ENCODE data around the gene SLC38A10.
A peak's percentile ranks its signal among the peaks of the same experiment; 100 is the strongest.

Gene SLC38A10

DNA sequence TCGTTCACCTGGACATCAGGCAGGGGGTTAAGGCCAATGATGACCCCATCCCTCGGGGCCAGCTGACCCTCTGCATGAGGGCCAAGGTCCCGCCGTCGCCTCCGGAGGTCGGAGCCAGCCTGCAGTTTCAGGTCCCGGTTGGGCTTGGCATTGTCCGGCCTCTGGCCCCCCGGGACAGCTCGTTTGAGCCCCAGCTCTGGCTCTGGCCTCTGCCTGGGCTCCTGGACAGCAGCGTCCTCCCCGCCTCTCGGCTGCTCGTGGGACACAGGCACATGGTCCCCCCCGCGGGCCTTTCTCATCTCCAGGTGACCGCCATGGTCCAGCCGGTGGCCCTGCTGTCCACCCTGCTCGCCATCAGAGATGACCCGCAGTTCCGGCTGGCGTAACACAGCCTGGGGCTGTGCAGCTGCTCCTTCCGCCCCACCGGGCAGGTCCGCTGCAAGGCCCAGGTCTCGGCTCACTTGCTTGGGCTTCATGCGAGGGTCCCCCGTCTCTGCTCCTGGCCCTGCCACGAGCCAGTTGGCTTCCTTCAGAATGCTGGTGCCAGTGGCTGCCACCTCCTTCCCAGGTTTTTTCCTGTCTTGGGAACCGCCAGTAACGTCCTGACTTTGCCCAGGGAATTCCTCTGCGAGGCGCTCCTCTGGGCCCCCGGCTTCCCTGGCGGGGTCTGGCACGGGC is 49.3 kb downstream of the SLC38A10 start:
- TF ChIP-seq, protein P1, sequence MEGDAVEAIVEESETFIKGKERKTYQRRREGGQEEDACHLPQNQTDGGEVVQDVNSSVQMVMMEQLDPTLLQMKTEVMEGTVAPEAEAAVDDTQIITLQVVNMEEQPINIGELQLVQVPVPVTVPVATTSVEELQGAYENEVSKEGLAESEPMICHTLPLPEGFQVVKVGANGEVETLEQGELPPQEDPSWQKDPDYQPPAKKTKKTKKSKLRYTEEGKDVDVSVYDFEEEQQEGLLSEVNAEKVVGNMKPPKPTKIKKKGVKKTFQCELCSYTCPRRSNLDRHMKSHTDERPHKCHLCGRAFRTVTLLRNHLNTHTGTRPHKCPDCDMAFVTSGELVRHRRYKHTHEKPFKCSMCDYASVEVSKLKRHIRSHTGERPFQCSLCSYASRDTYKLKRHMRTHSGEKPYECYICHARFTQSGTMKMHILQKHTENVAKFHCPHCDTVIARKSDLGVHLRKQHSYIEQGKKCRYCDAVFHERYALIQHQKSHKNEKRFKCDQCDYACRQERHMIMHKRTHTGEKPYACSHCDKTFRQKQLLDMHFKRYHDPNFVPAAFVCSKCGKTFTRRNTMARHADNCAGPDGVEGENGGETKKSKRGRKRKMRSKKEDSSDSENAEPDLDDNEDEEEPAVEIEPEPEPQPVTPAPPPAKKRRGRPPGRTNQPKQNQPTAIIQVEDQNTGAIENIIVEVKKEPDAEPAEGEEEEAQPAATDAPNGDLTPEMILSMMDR (IDR thresholded peaks at IDR 0.05; ENCODE audit: low read depth, low read length, poor library complexity, severe bottlenecking), result no peak
- TF ChIP-seq EZH2phosphoT487 (IDR thresholded peaks at IDR 0.05; ENCODE audit: borderline replicate concordance, low read length), result no peak
- peak overlapping the region; percentile 40; the same call in 1 of the 2 replicates for H3K4me2 ChIP-seq (ENCODE audit: low read length)
- peaks cover 42% of the 10 kb centered on the region for H3K36me3 ChIP-seq (ENCODE audit: control insufficient read depth, low read length)

DNA sequence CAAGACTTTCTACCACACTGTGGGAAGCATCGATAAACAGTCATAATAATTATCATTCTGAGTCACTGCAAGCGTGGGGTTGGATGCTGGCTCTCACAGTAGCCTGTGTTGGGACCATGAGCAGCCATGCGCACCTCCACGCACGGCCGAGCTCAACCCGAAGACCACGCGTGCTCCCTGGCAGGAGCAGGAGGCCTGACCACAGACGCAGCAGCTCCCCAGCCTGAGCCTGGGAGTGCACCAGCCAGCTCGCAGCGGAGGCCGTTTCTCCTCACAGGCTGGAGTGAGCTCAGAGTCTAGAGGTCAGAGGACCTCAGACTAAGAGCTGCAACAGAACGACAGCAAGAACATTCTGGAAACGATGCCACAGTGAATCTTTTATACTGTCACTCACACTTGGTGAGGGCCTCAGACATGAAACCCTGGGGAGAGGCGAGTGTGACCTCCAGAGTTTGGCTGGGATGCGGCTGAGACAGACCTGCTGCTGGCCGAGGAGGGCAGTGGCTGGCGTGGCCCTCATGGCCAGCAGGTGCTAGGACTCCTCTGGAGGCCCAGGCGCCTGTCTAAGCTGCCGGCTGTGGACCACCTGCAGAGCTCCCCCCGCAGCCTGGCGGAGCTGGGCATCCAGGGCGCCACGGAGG is 50.0 kb downstream of the SLC38A10 start:
- peaks cover 47% of the 10 kb centered on the region for H3K4me1 ChIP-seq (ENCODE audit: control insufficient read depth, low read length)
- peaks cover 6% of the 10 kb centered on the region for H3K9me3 ChIP-seq (ENCODE audit: control insufficient read depth, insufficient read depth, low read length)
- no peak for TF ChIP-seq EZH2phosphoT487 (IDR thresholded peaks at IDR 0.05; ENCODE audit: borderline replicate concordance, low read length)
- TF ChIP-seq, protein P1 (IDR thresholded peaks at IDR 0.05; ENCODE audit: low read depth, low read length, poor library complexity, severe bottlenecking), result no peak
- peaks cover 7% of the 10 kb centered on the region; the same call in 1 of the 2 replicates for H3F3A ChIP-seq (ENCODE audit: control insufficient read depth, insufficient read depth)
- H4K20me1 ChIP-seq (ENCODE audit: control insufficient read depth, insufficient read depth, low read depth, low read length), result peaks cover 11% of the 10 kb centered on the region; the same call in 1 of the 2 replicates
- H3K4me2 ChIP-seq (ENCODE audit: low read length), result peak overlapping the region; percentile 40
- peaks cover 21% of the 10 kb centered on the region for H3K79me2 ChIP-seq (ENCODE audit: control insufficient read depth, low read length)
- H3K4me3 ChIP-seq (ENCODE audit: low read length), result no peak overlapping the region
- no peaks in the 10 kb centered on the region for H3K27me3 ChIP-seq (ENCODE audit: control insufficient read depth, low read length)
- H3K27ac ChIP-seq (ENCODE audit: low read depth, low read length), result peak overlapping the region; percentile 16
- H3K9me2 ChIP-seq (replicated peaks; ENCODE audit: control insufficient read depth, low read length), result no peaks in the 10 kb centered on the region
- H3K36me3 ChIP-seq (ENCODE audit: control insufficient read depth, low read length), result peaks cover 42% of the 10 kb centered on the region

More for the DNA sequence above, 49.3 kb downstream of the SLC38A10 start:
- H3K4me1 ChIP-seq (ENCODE audit: control insufficient read depth, low read length), result peaks cover 47% of the 10 kb centered on the region
- H3K4me3 ChIP-seq (ENCODE audit: low read length), result no peak overlapping the region
- H3K9me2 ChIP-seq (replicated peaks; ENCODE audit: control insufficient read depth, low read length), result no peaks in the 10 kb centered on the region
- H3K9me3 ChIP-seq (ENCODE audit: control insufficient read depth, insufficient read depth, low read length), result peaks cover 6% of the 10 kb centered on the region
- H4K20me1 ChIP-seq (ENCODE audit: control insufficient read depth, insufficient read depth, low read depth, low read length), result peaks cover 11% of the 10 kb centered on the region; the same call in 1 of the 2 replicates
- H3K79me2 ChIP-seq (ENCODE audit: control insufficient read depth, low read length), result peaks cover 14% of the 10 kb centered on the region
- no peaks in the 10 kb centered on the region for H3K27me3 ChIP-seq (ENCODE audit: control insufficient read depth, low read length)
- H3K27ac ChIP-seq (ENCODE audit: low read depth, low read length), result no peak overlapping the region
- H3F3A ChIP-seq (ENCODE audit: control insufficient read depth, insufficient read depth), result peaks cover 7% of the 10 kb centered on the region; the same call in 1 of the 2 replicates

DNA sequence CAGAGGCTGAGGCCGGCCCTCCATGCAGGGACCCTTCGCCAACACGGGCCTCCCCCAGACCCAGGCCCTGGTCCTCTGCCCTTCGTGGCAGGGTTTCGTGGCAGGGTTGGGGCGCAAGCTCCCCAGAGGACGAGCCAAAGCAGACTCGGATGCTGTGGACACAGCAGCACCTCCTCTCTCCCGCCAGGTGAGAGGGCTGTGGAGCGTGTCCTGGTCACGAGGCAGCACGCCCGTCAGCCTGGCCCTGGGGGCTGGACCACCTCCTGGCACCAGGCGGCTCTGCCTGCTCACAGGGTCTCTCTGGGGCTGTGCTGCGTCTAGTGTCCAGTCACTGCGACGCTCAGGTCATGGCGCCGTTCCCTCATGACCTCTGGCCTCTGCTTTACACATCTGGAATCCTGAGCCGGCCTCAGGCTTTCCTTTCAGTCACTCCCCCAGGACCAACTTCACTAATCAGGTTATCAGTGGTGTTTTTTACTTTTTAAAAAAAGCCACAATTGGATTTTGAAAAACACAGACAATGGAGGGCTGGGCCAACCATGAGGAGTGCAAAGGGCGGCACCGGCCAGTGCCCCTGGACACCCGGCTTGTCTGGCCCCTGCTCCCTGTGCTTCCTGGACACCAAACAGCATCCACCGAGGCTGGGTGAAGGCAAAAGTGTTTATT is 50.6 kb downstream of the SLC38A10 start:
- Histone ChIP-seq H3K4me1 (ENCODE audit: control insufficient read depth, low read length) (peaks cover 42% of the 10 kb centered on the region), H3K4me2 (ENCODE audit: low read length) (peak overlapping the region; percentile 40), H4K20me1 (ENCODE audit: control insufficient read depth, insufficient read depth, low read depth, low read length) (peaks cover 11% of the 10 kb centered on the region; the same call in 1 of the 2 replicates), H3F3A (ENCODE audit: control insufficient read depth, insufficient read depth) (peaks cover 7% of the 10 kb centered on the region; the same call in 1 of the 2 replicates), H3K79me2 (ENCODE audit: control insufficient read depth, low read length) (peaks cover 27% of the 10 kb centered on the region), H3K9me2 (replicated peaks; ENCODE audit: control insufficient read depth, low read length) (no peaks in the 10 kb centered on the region), H3K27ac (ENCODE audit: low read depth, low read length) (peak overlapping the region; percentile 16), H3K9me3 (ENCODE audit: control insufficient read depth, insufficient read depth, low read length) (peaks cover 3% of the 10 kb centered on the region), H3K4me3 (ENCODE audit: low read length) (no peak overlapping the region), H3K27me3 (ENCODE audit: control insufficient read depth, low read length) (no peaks in the 10 kb centered on the region), H3K36me3 (ENCODE audit: control insufficient read depth, low read length) (peaks cover 42% of the 10 kb centered on the region)
- TF ChIP-seq, protein P1 (IDR thresholded peaks at IDR 0.05; ENCODE audit: low read depth, low read length, poor library complexity, severe bottlenecking), result no peak
- TF ChIP-seq EZH2phosphoT487 (IDR thresholded peaks at IDR 0.05; ENCODE audit: borderline replicate concordance, low read length), result no peak
